ENCODE data around the gene CADM1. TPM values are rescaled to one million over a fixed set of nuclear protein-coding genes. Genes with fewer than 3 reads are reported as not detected.

Gene CADM1
- polyA plus RNA-seq, 4 donors: 130 to 282 (median 144) TPM

DNA sequence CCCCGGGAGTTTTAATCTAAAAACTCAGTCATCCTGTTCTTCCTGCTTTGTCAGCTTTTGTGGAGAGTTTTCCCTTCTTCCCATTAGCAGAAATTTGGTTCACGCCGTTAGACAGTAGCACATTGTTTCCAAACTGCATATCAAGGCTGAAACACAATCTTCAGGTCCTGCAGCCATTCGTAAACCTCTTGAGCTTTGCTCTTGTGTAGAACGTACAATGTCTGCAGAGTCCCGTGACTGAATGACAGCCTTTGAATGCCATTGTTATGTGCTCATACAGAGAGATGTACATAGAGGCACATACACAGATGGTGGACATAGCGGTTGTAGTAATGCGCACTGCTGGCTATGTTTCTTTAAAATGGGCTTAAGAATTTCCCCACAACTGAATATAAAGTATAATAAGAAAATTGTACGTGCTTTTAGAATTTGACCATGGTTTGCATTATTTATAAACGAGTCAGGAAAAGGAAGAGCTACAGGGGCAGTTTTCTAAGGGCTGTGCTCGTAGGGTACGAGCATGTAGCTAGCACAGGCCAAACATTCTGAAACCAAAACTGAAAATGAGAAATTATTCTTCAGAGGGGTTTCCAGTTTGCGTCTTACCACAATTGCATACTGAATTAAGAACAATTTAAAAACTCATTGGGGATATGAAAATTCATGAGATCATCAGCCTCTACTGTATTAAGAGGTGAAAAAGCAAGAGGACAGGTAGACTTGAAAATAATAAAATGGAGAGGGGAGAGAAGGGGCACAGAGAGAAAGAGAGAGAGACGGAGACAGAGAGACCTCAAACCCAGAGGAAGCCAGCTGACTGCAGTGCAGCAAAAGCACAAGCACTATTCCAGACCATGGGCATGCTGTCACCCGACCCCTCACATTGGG, 310.1 kb downstream of the CADM1 start:
- no peak for DNase-seq (ENCODE audit: low read depth in 4 of 4, low spot score in 3 of 4)

DNA sequence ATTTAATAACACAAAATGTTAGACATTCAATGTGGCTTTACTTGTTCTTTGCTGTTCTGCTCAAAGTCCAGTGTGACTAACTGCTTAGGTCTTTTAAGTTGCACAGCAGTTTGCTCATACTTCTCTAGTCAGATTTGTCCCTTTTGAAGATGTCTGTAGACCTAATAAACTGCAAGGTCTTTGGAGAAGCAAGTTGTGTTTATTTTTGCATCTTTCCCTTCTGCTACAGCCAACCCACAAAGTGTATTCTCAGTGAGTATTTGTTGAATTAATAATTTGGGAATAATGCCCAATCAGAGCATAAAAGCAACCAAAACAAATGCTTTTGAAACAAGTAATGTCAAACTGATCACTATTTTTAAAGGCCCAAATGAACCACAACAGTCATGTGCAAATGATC, 312.5 kb downstream of the CADM1 start:
- DNase-seq (ENCODE audit: low read depth in 4 of 4, low spot score in 3 of 4): no peak

DNA sequence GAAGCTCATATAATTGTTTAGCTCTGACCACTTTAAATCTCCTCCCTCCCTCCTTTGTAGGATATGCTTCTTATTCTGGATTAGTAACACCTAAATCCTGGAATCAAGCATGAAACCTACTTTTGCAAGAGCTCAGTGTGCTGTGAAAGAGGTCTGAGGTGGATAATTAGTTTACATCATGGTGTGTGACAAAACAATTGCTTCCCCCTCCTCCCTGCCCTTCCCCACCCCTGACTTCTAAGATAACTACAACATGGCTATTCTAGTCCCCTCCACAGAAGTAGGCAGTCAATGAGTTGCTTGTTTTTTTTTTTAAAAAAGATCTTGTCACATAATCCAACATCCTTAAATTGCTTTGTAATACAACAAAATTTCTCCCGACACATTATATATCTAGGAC, 314.0 kb downstream of the CADM1 start:
- no peak for DNase-seq (ENCODE audit: low read depth in 4 of 4, low spot score in 3 of 4)

DNA sequence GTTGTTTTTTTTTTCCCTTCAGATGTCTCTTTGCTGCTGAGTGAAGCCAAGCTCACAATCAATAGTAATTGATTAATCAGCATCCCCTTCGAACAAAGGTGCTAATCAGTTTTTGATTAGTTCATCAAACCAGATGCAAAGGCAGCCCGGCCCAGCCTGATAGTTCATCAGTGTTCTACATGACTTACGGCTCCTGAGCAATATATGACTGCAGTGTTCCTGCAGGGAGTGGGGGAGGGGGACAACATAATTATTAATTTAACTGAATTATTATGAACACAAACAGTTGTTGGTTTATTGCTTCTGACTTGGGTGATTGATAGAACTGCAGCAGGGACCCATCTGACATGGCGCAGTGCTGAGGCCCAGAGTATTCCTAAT, 315.3 kb downstream of the CADM1 start:
- DNase-seq (ENCODE audit: low read depth in 4 of 4, low spot score in 3 of 4): no peak

DNA sequence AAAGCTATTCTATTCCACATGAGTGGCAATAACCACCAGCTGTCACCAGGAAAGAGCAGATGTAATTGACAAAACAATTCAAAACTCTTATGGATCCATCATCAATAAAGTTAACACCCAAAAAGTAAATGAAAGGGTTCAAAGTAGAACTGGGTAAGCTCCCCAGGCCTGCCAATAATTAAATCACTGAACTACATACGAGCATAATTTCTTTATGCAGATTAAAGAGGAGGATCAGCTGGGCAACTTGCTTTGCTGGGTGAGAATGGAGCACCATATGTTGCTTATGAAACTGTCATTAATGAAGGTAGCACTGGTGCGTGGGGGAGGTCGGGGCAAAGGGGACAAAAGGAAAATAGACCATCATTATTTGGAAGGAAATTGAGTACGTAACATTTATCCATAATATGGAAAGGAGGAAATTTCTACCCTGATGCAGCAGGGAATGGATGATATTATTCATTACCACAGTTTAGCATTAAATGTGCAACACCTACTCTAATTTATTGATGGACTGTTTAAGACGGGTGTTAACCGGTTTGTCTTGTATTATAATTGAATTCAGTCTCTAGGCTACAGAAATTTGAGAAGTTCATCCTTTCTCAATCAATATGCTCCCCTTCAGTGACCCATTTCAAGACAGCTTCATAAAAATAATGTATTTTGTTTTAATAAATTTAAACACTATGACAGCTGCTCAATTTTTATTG, 315.9 kb downstream of the CADM1 start:
- DNase-seq (ENCODE audit: low read depth in 4 of 4, low spot score in 3 of 4): no peak

DNA sequence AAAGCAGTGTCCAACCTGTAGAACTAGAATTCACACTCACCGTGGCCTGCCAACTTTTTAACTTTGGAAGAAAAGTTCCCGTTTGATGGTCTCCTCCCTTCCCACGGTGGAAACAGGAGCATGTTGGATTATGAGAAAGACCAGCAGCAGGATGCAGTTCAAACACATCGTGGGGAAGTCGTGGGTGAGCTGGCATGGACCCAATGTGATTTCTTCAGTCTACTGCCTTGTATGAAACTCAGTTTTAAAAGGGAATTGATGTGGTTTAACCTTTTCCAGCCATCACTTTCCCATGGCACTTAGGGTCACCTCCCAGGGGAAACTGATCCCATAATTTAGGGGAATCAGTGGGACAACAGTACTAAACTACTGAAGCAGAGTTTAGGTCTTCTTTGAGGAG, 318.3 kb downstream of the CADM1 start:
- no peak for DNase-seq (ENCODE audit: low read depth in 4 of 4, low spot score in 3 of 4)

DNA sequence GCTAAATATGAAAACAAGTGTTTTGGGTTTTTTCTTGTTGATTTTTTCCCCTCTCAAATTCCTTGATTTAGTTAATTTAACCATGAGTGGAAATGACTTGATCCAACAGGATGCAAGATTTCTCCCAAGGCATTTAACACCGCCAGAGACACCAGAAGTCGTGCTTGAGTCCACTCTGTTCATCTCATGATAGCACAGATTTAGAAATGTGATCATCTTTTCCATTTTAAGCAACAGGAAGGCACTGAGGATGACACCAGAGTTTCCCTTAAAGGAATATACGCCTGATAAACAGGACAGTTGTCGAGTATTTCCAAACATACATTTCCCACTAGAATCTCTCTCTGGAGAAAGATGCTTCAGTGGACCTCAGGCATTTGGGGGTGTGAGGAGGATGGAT, 318.7 kb downstream of the CADM1 start:
- DNase-seq (ENCODE audit: low read depth in 4 of 4, low spot score in 3 of 4): no peak

DNA sequence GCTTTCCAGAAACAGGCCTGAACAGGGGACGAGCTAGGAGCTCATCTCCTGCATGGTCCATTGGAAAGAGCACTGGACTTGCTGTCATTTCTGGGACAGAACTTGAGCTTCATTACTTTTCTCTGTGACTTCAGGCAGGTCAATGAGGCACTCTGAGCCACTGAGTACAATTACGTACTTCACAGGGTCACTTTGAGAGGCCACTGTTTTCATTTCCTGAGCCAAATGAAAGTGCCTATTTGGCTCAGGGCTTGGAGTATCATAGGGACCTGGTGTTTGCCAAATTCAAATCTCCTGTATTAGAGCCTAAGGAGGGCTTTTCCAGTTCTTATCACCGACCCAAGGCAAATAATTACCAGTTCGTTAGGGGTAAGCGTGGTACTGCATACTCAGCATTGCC, 319.3 kb downstream of the CADM1 start:
- DNase-seq (ENCODE audit: low read depth in 4 of 4, low spot score in 3 of 4): no peak

DNA sequence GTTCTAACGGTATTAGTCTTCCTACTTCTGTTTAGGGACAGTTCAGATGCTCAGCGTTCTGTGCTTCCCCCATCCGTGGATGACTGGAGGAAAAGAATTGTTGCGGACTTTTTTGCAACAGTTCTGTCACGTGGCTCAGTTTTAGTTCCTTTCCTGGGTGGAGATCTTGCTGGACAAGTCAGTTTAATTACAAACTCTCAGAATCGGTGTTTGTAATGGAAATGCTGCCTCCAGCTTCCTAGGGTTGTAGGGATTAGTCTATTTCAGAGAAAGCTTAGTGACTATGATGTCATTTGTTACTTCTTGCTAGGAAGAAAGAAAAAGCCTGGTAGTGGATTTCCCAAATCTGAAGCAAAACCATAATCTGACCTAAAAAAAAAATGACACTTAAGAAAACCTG, 320.4 kb downstream of the CADM1 start:
- no peak for DNase-seq (ENCODE audit: low read depth in 4 of 4, low spot score in 3 of 4)

DNA sequence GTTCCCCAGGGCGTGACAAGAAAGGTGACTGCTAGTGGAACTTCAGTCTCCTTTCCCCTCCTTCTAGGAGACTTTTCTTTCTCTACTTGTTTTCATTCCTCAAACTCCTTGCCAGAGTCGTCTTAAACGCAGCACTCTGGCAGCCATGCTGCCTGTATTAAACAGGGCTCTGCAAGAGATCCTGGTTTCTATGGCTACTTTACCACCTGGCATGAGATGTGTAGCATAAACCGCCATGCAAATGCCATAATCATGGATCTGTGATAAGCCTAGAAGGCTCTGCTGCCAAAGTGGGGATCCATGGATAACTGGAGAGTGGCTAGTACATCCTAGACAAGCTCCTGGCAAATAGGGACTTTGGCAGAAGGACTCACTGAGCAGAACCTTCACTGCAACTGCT, 321.1 kb downstream of the CADM1 start:
- DNase-seq (ENCODE audit: low read depth in 4 of 4, low spot score in 3 of 4): no peak

DNA sequence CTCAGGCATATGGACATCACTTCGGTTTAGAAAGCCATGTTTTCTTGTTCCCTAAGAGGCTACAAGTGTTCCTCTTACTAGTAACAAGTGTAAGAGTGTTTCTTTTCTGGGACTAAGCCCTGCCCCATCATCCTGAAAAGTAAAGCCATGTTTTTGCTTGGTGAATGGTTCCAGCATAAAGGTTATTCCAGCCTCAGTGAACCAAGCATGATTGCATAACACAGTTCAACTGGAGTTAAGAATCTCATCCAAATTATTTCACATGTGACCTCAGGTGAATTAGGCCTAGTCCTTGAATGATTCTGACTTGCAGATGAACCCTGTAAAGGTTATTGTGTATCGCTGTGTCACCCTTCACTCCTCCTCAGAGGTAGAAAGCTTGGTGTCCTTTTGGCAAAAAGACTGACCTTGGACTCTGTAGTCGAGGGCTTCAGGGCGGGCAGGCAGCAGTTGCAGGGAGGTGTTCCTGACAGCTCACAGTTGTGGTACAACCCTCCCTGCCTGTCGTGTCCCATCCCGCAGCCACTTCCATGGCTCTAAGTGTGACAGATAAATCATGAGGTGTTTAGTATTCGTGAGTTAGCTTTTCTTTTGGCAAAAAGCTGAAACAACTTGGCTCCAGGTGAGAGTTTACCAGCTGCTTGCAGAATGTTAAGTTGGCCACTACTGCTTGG, 321.8 kb downstream of the CADM1 start:
- DNase-seq (ENCODE audit: low read depth in 4 of 4, low spot score in 3 of 4): no peak

DNA sequence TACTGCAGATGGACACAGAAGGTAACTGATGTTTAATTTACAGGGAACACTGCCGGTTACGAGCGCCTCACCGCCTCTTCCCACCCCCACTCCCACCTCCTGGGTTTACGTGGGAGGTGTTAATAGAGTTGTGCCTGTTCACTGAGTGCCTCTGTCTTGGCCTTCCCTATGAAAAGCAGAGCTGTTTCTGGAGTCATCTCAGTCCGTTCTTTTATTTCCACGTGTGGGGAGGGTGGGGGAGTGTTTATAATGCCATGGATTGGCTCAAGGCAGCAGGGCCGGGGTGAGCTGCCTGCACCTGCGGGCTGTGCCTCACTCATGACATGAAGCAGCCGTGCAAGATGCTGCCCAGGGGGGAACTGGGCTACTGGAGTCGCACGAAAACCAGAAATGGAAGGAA, 322.7 kb downstream of the CADM1 start:
- peak in 1 of 4 donors; percentile 57 for DNase-seq (ENCODE audit: low read depth in 4 of 4, low spot score in 3 of 4)

DNA sequence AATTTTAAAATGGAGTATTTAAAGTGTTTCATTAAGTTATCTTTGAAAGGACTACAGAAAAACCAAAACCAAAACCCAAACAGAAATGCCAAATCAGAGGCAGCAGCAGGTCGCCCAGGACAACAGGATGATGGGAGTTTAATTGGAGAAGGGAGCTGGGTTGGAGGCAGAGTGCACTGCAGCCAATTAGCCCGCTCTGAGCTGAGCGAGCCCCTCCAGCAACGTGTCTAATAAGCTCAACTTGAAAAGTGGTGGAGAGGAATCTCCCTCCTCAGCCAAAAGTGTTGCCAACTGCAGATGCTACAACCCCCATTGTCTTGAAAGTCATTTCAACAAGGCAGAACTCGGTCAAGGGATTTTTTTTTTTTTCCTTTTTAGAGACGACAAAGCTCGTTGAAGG, 323.9 kb downstream of the CADM1 start:
- DNase-seq (ENCODE audit: low read depth in 4 of 4, low spot score in 3 of 4): no peak

DNA sequence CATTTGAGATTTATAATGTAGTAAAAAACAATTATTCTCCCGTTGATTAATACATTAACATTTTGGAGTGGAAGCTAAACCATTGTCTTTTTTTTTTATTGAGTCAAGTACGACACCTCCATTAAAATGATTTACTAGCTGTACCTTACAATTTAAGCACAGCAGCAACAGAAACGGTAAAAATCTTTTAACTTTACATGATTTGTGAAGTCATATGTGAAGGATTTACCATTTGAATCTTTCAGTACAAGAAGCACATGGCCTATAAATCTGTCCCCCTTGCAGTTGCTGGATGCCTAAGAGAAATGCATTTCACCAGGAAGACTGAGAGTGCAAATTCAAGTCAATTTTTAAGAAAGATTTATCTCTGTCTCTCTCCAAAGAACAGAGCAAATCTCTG, 324.6 kb downstream of the CADM1 start:
- DNase-seq (ENCODE audit: low read depth in 4 of 4, low spot score in 3 of 4): no peak

DNA sequence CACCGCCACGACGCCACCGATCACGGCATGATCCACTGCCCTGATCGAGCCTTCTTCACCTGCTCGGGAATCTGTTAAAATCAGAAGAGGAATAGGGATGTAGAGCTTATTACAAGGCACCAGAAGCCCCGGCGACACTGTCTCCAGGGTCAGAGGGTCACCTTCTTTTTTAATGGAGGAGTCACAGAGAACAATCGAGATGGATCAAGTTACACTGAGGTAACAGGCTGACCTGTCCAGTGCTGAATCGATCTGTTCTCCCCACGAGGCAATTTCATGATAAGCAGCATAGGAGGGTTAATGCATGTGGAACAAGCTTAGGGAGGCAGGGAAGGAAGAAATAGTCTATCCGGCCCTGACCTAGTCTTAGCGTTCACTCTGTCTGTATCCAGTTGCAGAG, 325.5 kb downstream of the CADM1 start:
- no peak for DNase-seq (ENCODE audit: low read depth in 4 of 4, low spot score in 3 of 4)

DNA sequence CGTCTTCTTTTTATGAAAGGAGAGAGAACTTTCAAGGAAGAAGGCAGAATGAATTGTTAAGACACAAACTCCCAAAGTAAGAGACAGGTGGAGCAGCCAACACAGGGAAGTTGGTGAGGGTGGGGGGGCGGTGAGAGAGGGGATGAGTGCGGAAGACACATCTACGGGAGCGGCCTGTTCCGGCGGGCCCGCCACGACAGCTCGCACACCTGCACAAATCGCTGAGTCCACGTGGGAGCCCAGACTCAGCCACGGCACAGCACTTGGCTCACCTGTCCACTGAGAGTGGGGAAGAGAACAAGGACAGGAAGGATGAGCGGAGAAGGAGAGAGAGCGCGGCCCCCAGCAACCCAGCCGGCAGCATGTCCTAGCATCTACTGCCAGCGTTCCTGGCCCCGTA, 331.1 kb downstream of the CADM1 start:
- DNase-seq (ENCODE audit: low read depth in 4 of 4, low spot score in 3 of 4): no peak

DNA sequence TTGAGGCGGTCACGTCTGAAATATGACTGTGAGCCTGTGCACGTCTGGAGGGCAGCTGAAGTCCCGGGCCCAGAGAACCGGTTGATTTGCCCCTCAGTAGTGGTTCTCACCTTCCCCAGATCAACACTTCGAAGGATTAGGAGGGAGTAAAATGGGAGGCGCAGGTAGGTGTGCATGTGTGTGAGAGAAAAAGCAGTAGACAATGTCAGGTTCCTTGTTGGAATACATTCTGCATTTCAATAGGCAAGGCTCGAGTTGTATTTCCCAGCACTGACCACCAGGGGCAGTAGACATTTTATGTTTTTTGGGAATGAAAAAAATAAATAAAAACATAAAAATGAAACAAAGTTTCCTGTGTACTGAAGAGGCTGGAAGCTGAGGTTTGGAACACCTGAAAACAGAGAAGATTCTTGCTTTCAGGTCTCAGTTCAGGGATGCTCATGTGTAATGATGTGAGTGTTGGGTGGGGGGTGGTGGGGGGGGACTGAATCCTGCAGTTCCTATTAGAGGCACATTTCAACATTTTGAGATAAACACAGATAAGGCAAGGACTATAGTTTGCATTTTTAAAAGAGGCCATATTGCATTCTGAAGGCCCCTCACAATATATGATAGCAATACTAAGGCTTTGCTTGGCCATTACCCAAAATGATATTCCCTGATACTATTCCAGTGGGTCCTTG, 333.9 kb downstream of the CADM1 start:
- DNase-seq (ENCODE audit: low read depth in 4 of 4, low spot score in 3 of 4): no peak

DNA sequence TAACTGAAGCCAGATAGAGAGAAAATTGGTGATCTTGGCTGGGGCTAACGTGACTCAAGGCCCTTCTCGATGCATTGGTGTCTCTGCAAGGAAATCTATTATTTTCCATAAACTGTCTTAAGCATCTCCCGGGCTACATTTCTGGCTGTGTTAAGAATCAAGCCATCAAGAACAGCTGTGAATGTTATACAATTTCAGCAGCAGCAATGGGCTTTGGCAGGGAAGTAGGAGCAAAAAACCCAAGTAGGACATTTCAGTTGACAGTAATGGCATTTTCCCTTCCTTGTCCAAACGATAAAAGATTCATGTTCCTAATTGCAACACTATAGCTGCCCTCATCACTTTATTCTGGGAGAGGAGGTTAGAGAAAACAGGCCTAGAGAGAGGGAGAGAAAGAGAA, 335.0 kb downstream of the CADM1 start:
- DNase-seq (ENCODE audit: low read depth in 4 of 4, low spot score in 3 of 4): no peak

DNA sequence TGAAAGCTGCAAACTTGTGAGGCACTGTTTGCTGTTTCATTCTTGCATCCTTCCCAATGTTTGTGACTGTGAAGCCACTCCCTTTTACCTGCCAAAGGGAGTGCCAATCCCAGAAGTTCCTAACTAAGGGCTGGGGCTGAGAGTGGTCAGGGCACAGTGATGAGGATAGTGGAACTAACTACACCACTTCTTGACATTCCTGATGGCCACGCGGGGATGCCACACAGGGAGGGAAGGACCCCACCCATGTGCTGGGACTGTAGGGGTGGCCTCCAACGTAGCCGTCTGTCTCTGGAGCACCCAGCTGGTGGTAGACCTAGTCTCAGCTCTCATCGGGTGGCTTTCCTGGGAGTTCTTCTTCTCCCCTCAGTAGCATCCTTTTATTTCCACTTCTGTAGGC, 335.5 kb downstream of the CADM1 start:
- DNase-seq (ENCODE audit: low read depth in 4 of 4, low spot score in 3 of 4): no peak

DNA sequence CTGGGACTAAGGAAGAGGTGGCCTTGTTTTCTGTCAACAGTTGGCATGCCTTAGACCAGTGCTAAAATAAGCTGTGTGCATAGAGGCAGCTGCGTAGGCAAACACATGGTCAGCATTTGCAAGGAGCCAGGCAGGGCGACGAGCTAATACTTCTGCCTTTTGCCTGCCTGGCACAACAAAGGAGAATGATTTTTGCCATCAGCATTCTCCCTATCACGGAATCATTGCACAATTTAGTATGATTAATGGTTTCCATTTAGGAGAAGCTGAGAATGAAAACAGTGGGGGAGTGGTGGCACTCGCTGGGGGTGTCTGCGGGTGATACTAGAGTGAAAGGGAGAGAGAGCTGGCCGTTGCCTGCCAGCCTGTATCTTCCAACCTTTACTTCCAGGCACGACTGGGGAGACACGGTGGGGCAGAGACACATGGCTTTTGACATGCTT, 336.0 kb downstream of the CADM1 start:
- DNase-seq (ENCODE audit: low read depth in 4 of 4, low spot score in 3 of 4): no peak

DNA sequence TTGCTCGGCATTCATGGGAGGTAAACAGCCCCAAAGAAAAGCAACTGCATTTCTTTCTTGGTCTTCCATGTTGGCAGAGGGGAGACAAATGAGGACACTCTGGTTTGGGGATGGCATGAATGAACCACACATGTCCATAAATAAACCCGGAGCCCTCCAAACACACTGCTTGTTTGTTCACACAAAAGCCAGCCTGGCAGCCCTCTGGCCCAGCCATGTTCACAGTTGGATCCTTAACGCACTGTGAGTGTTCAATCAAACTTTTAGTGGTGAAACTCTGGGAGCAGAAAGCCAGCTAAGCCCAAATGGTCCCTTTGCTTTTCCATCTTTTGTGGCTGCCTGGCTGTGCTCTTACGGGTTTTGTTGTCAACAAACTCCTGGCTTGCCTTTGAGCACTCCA, 336.8 kb downstream of the CADM1 start:
- DNase-seq (ENCODE audit: low read depth in 4 of 4, low spot score in 3 of 4): no peak

Data from left renal pelvis (tissue), 4 donors.